Loucy (cell line): ENCODE results near the gene LGALS7B.

Experiments used
- H2AFZ ChIP-seq: fragments of 200-600 bp; sonication (generic); 2 replicates; pipeline ENCODE4 v1.6.0; 2016; ENCODE audit warnings: antibody characterized with exemption, mild to moderate bottlenecking, low read length, moderate library complexity
- H3F3A ChIP-seq: fragments of 200-600 bp; 2 replicates; pipeline ENCODE4 v1.6.0; 2016; ENCODE audit warnings: antibody characterized with exemption, low read depth, mild to moderate bottlenecking
- H3K27me3 ChIP-seq: fragments of 200-600 bp; sonication (generic); 2 replicates; pipeline ENCODE4 v1.6.1; 2014; ENCODE audit warnings: low read length, mild to moderate bottlenecking; ENCODE audit not compliant: insufficient read depth, poor library complexity, severe bottlenecking
- H3K36me3 ChIP-seq: fragments of 200-600 bp; sonication (generic); 2 replicates; pipeline ENCODE4 v1.6.1; 2016; ENCODE audit warnings: low read length; ENCODE audit not compliant: insufficient read depth
- H3K4me1 ChIP-seq: fragments of 200-600 bp; sonication (generic); 2 replicates; pipeline ENCODE4 v1.5.1; 2014; ENCODE audit warnings: low read length, mild to moderate bottlenecking; ENCODE audit not compliant: insufficient read depth, poor library complexity, severe bottlenecking
- H3K4me2 ChIP-seq: fragments of 200-600 bp; sonication (generic); 2 replicates; pipeline ENCODE4 v1.6.0; 2014; ENCODE audit warnings: antibody characterized with exemption, low read length, low read depth, mild to moderate bottlenecking; ENCODE audit not compliant: poor library complexity, severe bottlenecking
- H3K4me3 ChIP-seq: fragments of 200-600 bp; sonication (generic); 2 replicates; pipeline ENCODE4 v1.5.1; 2014; ENCODE audit warnings: low read length, mild to moderate bottlenecking, mixed read lengths; ENCODE audit not compliant: poor library complexity, severe bottlenecking
- H3K79me2 ChIP-seq: fragments of 200-600 bp; sonication (generic); 2 replicates; pipeline ENCODE4 v1.6.1; 2014; ENCODE audit warnings: low read length; ENCODE audit not compliant: insufficient read depth
- H3K9ac ChIP-seq: fragments of 200-600 bp; sonication (generic); 2 replicates; pipeline ENCODE4 v1.6.0; 2014; ENCODE audit warnings: mild to moderate bottlenecking, low read depth, low read length, moderate library complexity; ENCODE audit not compliant: poor library complexity, severe bottlenecking
- H3K9me2 ChIP-seq: fragments of 200-600 bp; sonication (generic); replicated peaks from 2 replicates; pipeline ENCODE4 v1.6.1; 2016; ENCODE audit warnings: low read depth, low read length, mixed read lengths
- H3K9me3 ChIP-seq: fragments of 200-600 bp; sonication (generic); 2 replicates; pipeline ENCODE4 v1.6.1; 2014; ENCODE audit warnings: mild to moderate bottlenecking, antibody characterized with exemption, low read length, low read depth; ENCODE audit not compliant: insufficient read depth
- H4K20me1 ChIP-seq: fragments of 200-600 bp; sonication (generic); 2 replicates; pipeline ENCODE4 v1.6.0; 2014; ENCODE audit warnings: antibody characterized with exemption, low read length, mild to moderate bottlenecking; ENCODE audit not compliant: insufficient read depth, poor library complexity, severe bottlenecking
- EZH2phosphoT487 ChIP-seq: fragments of 200-600 bp; IDR thresholded peaks from 2 replicates; pipeline ENCODE4 v1.6.1; 2018; ENCODE audit warnings: antibody characterized with exemption, mild to moderate bottlenecking, moderate library complexity, borderline replicate concordance
- TF ChIP-seq, protein P1 (sequence below): fragments of 200-600 bp; sonication (generic); conservative IDR thresholded peaks from 2 replicates; pipeline ENCODE4 v1.5.1; 2014; ENCODE audit warnings: mild to moderate bottlenecking, antibody characterized with exemption, low read length

LGALS7B gene

DNA sequence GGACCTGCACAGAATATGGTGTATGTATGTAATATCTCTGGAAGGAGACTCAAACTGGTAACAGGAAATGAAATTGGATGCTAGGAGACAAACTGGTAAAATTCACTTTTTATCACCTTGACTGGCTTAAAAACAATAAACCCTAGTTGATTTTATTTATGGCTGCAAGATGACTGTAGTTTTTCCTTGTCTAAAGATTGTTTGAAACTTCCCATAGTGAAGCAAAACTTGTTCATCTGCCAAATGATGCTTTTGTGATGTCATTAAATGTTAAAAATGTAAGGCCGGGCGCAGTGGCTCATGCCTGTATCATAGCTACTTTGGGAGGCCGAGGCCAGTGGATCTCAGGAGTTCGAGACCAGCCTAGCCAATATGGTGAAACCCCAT is 45.1 kb downstream of the LGALS7B start:
- Histone ChIP-seq H2AFZ (no peak overlapping the region), H3K9ac (no peak overlapping the region), H3K36me3 (peaks cover 37% of the 10 kb centered on the region; the same call in 1 of the 2 replicates), H4K20me1 (peaks cover 12% of the 10 kb centered on the region), H3K4me3 (no peak overlapping the region), H3K27me3 (no peaks in the 10 kb centered on the region), H3F3A (peaks cover 19% of the 10 kb centered on the region), H3K9me2 (no peaks in the 10 kb centered on the region), H3K4me2 (no peak overlapping the region), H3K79me2 (peaks cover 22% of the 10 kb centered on the region), H3K4me1 (peaks cover 12% of the 10 kb centered on the region), H3K9me3 (no peaks in the 10 kb centered on the region)
- no peak for TF ChIP-seq EZH2phosphoT487
- TF ChIP-seq, protein P1, sequence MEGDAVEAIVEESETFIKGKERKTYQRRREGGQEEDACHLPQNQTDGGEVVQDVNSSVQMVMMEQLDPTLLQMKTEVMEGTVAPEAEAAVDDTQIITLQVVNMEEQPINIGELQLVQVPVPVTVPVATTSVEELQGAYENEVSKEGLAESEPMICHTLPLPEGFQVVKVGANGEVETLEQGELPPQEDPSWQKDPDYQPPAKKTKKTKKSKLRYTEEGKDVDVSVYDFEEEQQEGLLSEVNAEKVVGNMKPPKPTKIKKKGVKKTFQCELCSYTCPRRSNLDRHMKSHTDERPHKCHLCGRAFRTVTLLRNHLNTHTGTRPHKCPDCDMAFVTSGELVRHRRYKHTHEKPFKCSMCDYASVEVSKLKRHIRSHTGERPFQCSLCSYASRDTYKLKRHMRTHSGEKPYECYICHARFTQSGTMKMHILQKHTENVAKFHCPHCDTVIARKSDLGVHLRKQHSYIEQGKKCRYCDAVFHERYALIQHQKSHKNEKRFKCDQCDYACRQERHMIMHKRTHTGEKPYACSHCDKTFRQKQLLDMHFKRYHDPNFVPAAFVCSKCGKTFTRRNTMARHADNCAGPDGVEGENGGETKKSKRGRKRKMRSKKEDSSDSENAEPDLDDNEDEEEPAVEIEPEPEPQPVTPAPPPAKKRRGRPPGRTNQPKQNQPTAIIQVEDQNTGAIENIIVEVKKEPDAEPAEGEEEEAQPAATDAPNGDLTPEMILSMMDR, result no peak

DNA sequence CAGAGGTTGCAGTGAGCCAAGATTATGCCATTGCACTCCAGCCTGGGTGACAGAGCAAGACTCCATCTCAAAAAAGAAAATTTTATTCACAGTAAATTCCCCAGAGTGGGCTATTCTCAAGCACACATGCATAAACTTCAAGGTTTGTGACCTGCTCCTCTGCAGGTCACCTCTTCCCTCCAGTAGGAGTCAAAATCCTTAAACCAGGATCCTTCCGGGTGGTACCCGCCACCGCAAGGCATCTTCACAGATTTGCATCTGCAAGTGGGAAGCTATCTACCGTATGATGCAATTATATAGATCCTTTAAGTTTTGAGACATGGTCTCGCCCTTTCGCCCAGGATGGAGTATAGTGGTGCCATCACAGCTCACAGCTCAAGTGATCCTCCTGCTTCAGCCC is 45.6 kb downstream of the LGALS7B start:
- H3K9ac ChIP-seq, result no peak overlapping the region
- H3K79me2 ChIP-seq, result peaks cover 27% of the 10 kb centered on the region
- H4K20me1 ChIP-seq, result peaks cover 16% of the 10 kb centered on the region
- no peak overlapping the region for H3K4me2 ChIP-seq
- no peaks in the 10 kb centered on the region for H3K9me3 ChIP-seq
- H3K36me3 ChIP-seq, result peaks cover 42% of the 10 kb centered on the region; the same call in 1 of the 2 replicates
- H3K4me3 ChIP-seq, result no peak overlapping the region
- no peaks in the 10 kb centered on the region for H3K9me2 ChIP-seq
- H3K4me1 ChIP-seq, result peaks cover 12% of the 10 kb centered on the region
- H3F3A ChIP-seq, result peaks cover 19% of the 10 kb centered on the region
- no peak overlapping the region for H2AFZ ChIP-seq
- TF ChIP-seq EZH2phosphoT487, result no peak
- TF ChIP-seq, protein P1, result no peak
- H3K27me3 ChIP-seq, result no peaks in the 10 kb centered on the region

DNA sequence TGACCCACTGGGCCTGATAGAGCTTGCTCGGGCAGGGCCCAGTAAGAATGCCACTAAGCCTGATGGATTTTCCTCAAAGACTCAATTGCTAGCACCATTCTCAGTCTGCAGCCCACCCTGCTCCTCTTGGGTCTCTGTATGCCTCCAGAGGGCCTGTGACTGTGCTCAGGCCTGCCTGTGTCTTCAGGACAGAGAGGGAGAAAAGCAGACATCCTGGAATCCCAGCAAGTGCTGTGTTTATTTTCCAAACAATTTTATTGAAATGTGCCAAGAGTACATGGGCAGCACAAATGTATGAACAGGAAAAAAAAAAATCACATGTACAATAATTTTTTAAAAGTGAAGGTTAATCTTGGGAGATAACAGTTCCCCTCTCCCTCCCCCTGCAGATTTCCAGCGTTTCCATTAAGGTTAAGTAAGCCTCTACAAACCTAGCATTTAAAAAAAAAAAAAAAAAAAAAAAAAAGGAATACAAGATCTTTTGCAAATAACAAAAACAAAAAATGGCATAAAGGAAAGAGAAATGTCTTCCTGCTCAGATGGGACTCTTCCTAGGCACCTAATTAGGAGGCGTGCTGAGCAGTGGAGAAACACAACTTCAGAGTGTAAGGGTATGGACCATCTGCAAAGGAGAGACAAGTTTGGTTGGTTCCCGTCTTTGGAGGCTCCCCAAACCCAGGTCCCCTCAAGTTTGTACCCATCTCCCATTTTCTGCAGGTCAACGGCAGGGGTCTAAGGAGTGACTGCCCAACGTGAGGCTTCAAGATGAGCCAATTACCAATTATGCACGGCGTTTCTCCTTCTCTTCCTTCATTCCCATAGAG is 47.4 kb downstream of the LGALS7B start:
- peaks cover 60% of the 10 kb centered on the region for H3K36me3 ChIP-seq
- H3F3A ChIP-seq, result peaks cover 19% of the 10 kb centered on the region

More for the DNA sequence above, 47.4 kb downstream of the LGALS7B start:
- peaks cover 27% of the 10 kb centered on the region for H3K79me2 ChIP-seq
- H3K4me3 ChIP-seq, result no peak overlapping the region
- H4K20me1 ChIP-seq, result peaks cover 34% of the 10 kb centered on the region
- no peak overlapping the region for H3K4me2 ChIP-seq
- TF ChIP-seq, protein P1, result no peak
- TF ChIP-seq EZH2phosphoT487, result no peak
- peaks cover 10% of the 10 kb centered on the region for H3K4me1 ChIP-seq
- no peak overlapping the region for H2AFZ ChIP-seq
- no peak overlapping the region for H3K9ac ChIP-seq
- no peaks in the 10 kb centered on the region for H3K27me3 ChIP-seq
- H3K9me3 ChIP-seq, result no peaks in the 10 kb centered on the region
- no peaks in the 10 kb centered on the region for H3K9me2 ChIP-seq
